ENCODE measurements around the gene EFCAB6.

Gene EFCAB6

GRCh38 chr22:43833286-43834240 lies 21.5 kb upstream of the EFCAB6 start:
- intact Hi-C loops (cut with DNase I): no loop called here
- no peak for DNase-seq

- intact Hi-C loops (cut with DNase I): no loop called here
- no peak for DNase-seq
Observed at GRCh38 chr22:43832393-43833265, 20.5 kb upstream of the EFCAB6 start.

- DNase-seq: peak in 1 of 42 donors; percentile 24
- intact Hi-C loops (cut with DNase I): no loop called here
Observed at GRCh38 chr22:43831561-43832392, 19.7 kb upstream of the EFCAB6 start.

GRCh38 chr22:43830931-43831560 lies 18.9 kb upstream of the EFCAB6 start:
- no peak for DNase-seq
- intact Hi-C loops (cut with DNase I): no loop called here

GRCh38 chr22:43829904-43830851 lies 18.1 kb upstream of the EFCAB6 start:
- peak in 4 of 42 donors; percentile 8 to 31 (median 22) for DNase-seq
- intact Hi-C loops (cut with DNase I): no loop called here

- peak in 20 of 42 donors; percentile 16 to 75 (median 44) for DNase-seq
- intact Hi-C loops (cut with DNase I): no loop called here
Observed at GRCh38 chr22:43828998-43829782, 17.1 kb upstream of the EFCAB6 start.

- DNase-seq: peak in 3 of 42 donors; percentile 3 to 23 (median 6)
- intact Hi-C loops (cut with DNase I): no loop called here
Observed at GRCh38 chr22:43828725-43828997, 16.6 kb upstream of the EFCAB6 start.

- DNase-seq: peak in 12 of 42 donors; percentile 3 to 29 (median 16)
- intact Hi-C loops (cut with DNase I): no loop called here
Observed at GRCh38 chr22:43827926-43828724, 16.0 kb upstream of the EFCAB6 start.

GRCh38 chr22:43827003-43827735 lies 15.1 kb upstream of the EFCAB6 start:
- peak in 7 of 42 donors; percentile 7 to 27 (median 8) for DNase-seq
- intact Hi-C loops (cut with DNase I): no loop called here

GRCh38 chr22:43826142-43827002 lies 14.3 kb upstream of the EFCAB6 start:
- peak in 39 of 42 donors; percentile 25 to 84 (median 55) for DNase-seq
- intact Hi-C loops (cut with DNase I): no loop called here

GRCh38 chr22:43825651-43826050 lies 13.5 kb upstream of the EFCAB6 start:
- DNase-seq: peak in 6 of 42 donors; percentile 2 to 18 (median 11)
- intact Hi-C loops (cut with DNase I): no loop called here

- intact Hi-C loops (cut with DNase I): no loop called here
- peak in 20 of 42 donors; percentile 8 to 73 (median 39) for DNase-seq
Observed at GRCh38 chr22:43824724-43825420, 12.8 kb upstream of the EFCAB6 start.

GRCh38 chr22:43823911-43824665 lies 12.0 kb upstream of the EFCAB6 start:
- intact Hi-C loops (cut with DNase I): no loop called here
- DNase-seq: peak in 7 of 42 donors; percentile 15 to 39 (median 28)

All from head of caudate nucleus (tissue), 42 donors.